Upper lobe of left lung (tissue), 6 donors: ENCODE data around the gene NACA2. TPM values are rescaled to one million over a fixed set of nuclear protein-coding genes. Genes with fewer than 3 reads are reported as not detected.

Experiments used
- ATAC-seq, 2 donors: fragments of 200-7000 bp; cut with Tn5 transposase; one replicate each; pipeline ENCODE4 v1.9.1; 2022; ENCODE audit warnings: mild to moderate bottlenecking in 2 of 2, moderate library complexity in 2 of 2; ENCODE audit not compliant: low FRiP score in 2 of 2
- DNase-seq, 2 donors: peaks; one replicate each; pipeline ENCODE4 v3.0.0-alpha.2; 2019 to 2020
- H3K27ac ChIP-seq, 4 donors: fragments of 200-600 bp; sonication (generic); one replicate each; pipeline ENCODE4 v1.5.1; 2016 to 2019
- H3K27me3 ChIP-seq, 4 donors: fragments of 200-600 bp; sonication (generic); one replicate each; pipeline ENCODE4 v1.5.1; 2017 to 2019
- H3K36me3 ChIP-seq, 4 donors: fragments of 200-600 bp; sonication (generic); one replicate each; pipeline ENCODE4 v1.5.1; 2016 to 2019
- H3K4me1 ChIP-seq, 4 donors: fragments of 200-600 bp; sonication (generic); one replicate each; pipeline ENCODE4 v1.5.1; 2018 to 2019
- H3K4me3 ChIP-seq, 4 donors: fragments of 200-600 bp; sonication (generic); one replicate each; pipeline ENCODE4 v1.5.1; 2017 to 2019; ENCODE audit warnings: mild to moderate bottlenecking in 2 of 4, moderate library complexity in 1 of 4
- H3K9me3 ChIP-seq, 4 donors: fragments of 200-600 bp; sonication (generic); one replicate each; pipeline ENCODE4 v1.5.1; 2018 to 2019
- CTCF ChIP-seq, 6 experiments: fragments of 450-650 bp in 4 of 6; fragments of 200-600 bp in 2 of 6; sonication (generic) in 2 of 6; IDR thresholded peaks; one replicate each; pipeline ENCODE4 v1.5.1; 2016 to 2019; ENCODE audit warnings: antibody characterized with exemption in 6 of 6
- EP300 ChIP-seq, 4 donors: sonication (generic); formaldehyde crosslinking; IDR thresholded peaks; one replicate each; pipeline ENCODE4 v1.5.1; 2017; ENCODE audit warnings: antibody characterized with exemption in 4 of 4, control low read depth in 2 of 4
- POLR2A ChIP-seq, 4 donors: fragments of 450-650 bp; IDR thresholded peaks; one replicate each; pipeline ENCODE4 v1.5.1; 2016 to 2017; ENCODE audit warnings: antibody characterized with exemption in 4 of 4, mild to moderate bottlenecking in 2 of 4
- POLR2AphosphoS5 ChIP-seq, 2 donors: sonication (generic); formaldehyde crosslinking; IDR thresholded peaks; one replicate each; pipeline ENCODE4 v1.5.1; 2017; ENCODE audit warnings: antibody characterized with exemption in 2 of 2
- WGBS, 2 donors: methylation state at CpG; one replicate each; pipeline ENCODE4 v1.1.5; 2017 to 2018; 5-methylcytosine and 5-hydroxymethylcytosine counted together
- total RNA-seq, 6 donors: library from RNA; depleted of rRNA in 4 of 6; stranded (reverse); fragments of >200 nt in 4 of 6; gene quantifications; one replicate each; pipeline versions ENCODE4 v1.1.0 to v1.2.1, GENCODE V29; 2016 to 2021
- donor health status: DM: no; HTN: no; CAD: no; lungs with moderate emphysema.
- donor health status: DM: no; HTN: yes; CAD: no; lungs with severe emphysema.

NACA2 gene
- not detected for total RNA-seq

DNA sequence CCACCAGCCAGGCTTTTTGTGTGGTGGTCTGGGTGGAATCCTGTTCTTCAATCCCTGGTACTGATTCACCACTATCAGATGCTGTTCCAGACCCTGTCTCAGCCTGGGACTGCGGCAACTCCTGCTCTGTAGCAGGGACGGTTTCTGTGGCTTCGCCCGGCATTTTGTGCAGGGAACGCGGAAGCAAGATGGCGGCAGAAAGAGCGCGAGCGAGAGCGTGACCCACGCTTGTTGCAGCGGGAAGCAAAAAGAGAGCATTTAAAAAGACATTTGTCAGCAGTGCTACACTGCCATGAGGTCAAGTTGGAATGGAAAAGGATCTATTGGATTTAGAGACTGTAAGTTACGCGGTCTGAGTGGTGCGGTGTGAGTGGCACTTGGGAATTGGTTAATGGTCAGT, at the start of gene NACA2:
Gene NACA2, minus strand, starts transcription at position 202 of the 400 bp plus-strand sequence. Its CDS starts 39 bp downstream, at position 163.
- Histone ChIP-seq H3K36me3 (no peaks in the 10 kb centered on the region), H3K9me3 (no peaks in the 10 kb centered on the region), H3K4me1 (no peaks in the 10 kb centered on the region), H3K27me3 (no peaks in the 10 kb centered on the region), H3K4me3 (no peak within 1 kb of the TSS), H3K27ac (no peak within 1 kb of the TSS)
- 92 to 97% methylated on average over 16 of the region's 16 CpGs for WGBS, 2 donors
- no peak for ATAC-seq
- peak in 1 of 2 donors; percentile 33 for DNase-seq
- TF ChIP-seq POLR2A (IDR thresholded peaks at IDR 0.05) (no peak), EP300 (IDR thresholded peaks at IDR 0.05) (no peak), CTCF (IDR thresholded peaks at IDR 0.05) (no peak), POLR2AphosphoS5 (IDR thresholded peaks at IDR 0.05) (no peak)

DNA sequence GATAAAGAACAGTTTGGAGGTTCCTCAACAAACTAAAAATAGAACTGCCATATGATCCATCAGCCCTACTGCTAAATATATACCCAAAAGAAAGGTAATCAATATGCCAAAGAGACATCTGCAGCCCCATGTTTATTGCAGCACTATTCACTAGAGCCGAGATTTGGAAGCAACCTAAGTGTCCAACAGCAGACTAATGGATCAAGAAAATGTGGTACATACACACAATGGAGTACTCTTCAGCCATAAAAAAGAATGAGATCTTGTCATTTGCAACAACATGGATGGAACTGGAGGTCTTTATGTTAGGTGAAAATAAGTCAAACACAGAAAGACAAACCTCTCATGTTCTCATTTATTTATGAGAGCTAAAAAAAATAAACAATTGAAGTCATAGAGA, 48.8 kb upstream of the NACA2 start:
- DNase-seq (no peak), ATAC-seq (no peak)
- Histone ChIP-seq H3K27ac (no peak overlapping the region), H3K27me3 (no peaks in the 10 kb centered on the region), H3K36me3 (no peaks in the 10 kb centered on the region), H3K4me1 (no peaks in the 10 kb centered on the region), H3K9me3 (no peaks in the 10 kb centered on the region), H3K4me3 (no peak overlapping the region)
- WGBS, 2 donors, result 90 to 95% methylated on average over 1 of the region's 1 CpG
- TF ChIP-seq CTCF (IDR thresholded peaks at IDR 0.05) (no peak), EP300 (IDR thresholded peaks at IDR 0.05) (no peak), POLR2A (IDR thresholded peaks at IDR 0.05) (no peak), POLR2AphosphoS5 (IDR thresholded peaks at IDR 0.05) (no peak)

GRCh38 chr17:61638087-61638486, 47.1 kb upstream of the NACA2 start:
- H3K27me3 ChIP-seq, result no peaks in the 10 kb centered on the region
- no peak overlapping the region for H3K27ac ChIP-seq
- no peak overlapping the region for H3K4me3 ChIP-seq
- no peak for DNase-seq
- TF ChIP-seq EP300 (IDR thresholded peaks at IDR 0.05) (no peak), CTCF (IDR thresholded peaks at IDR 0.05) (no peak), POLR2AphosphoS5 (IDR thresholded peaks at IDR 0.05) (no peak)
- no peaks in the 10 kb centered on the region for H3K9me3 ChIP-seq
- no peaks in the 10 kb centered on the region for H3K4me1 ChIP-seq
- WGBS, 2 donors, result 43 to 48% methylated on average over 1 of the region's 1 CpG
- no peak for ATAC-seq
- H3K36me3 ChIP-seq, result no peaks in the 10 kb centered on the region

DNA sequence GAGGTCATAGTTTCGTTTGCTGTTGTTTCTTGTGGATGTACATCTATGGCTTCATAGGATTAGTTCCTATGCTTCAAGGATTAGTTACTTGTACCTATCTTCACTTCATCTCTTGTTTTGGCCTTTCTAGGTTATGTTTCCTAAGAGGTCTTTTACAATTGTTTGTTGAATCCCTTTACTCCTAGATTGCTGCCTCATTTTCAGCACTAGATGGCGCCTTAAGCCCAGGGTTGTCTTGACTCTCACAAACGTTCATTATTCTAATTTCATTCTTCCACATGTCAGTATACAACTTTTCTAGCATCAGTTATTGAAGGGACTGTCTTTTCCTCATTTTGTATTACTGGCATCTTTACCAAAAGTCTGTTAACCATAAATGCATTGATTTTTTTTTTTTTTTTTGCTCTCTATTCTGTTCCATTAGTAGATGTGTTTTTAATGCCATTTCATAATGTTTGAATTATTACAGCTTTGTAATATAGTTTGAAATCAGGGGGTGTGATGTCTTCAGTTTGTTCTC, 45.0 kb upstream of the NACA2 start:
- Histone ChIP-seq H3K9me3 (no peaks in the 10 kb centered on the region), H3K27ac (no peak overlapping the region), H3K4me1 (no peaks in the 10 kb centered on the region), H3K36me3 (no peaks in the 10 kb centered on the region), H3K4me3 (no peak overlapping the region), H3K27me3 (no peaks in the 10 kb centered on the region)
- TF ChIP-seq POLR2AphosphoS5 (IDR thresholded peaks at IDR 0.05) (no peak), CTCF (IDR thresholded peaks at IDR 0.05) (peak; percentile 34 to 62 (median 46))
- peak in 1 of 2 donors; percentile 26 for DNase-seq
- ATAC-seq, result no peak
- WGBS, 2 donors, result 12 to 15% methylated on average over 3 of the region's 3 CpGs

DNA sequence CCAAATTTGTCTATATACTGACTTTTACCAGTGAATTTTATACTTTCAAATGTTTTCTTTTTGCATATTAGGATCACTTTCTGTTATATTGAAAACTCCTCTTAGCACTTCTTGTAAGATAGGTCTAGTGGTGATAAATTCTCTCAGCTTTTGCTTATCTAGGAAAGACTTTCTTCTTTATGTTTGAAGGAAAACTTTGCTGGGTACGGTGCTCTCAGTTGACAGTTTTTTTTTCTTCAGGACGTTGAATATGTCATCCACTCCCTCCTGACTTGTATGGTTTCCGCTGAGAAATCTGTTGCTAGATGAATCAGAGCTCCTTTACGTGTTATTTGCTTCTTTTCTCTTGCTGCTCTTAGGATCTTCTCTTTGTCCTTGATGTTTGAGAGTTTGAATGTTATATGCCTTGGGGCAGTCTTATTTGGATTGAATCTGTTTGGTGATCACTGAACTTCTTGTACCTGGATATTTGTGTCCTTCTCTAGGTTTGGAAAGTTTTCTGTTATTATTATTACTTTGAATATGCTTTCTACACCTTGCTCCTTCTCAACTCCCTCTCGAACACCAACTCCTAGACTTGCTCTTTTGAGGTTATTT, 44.0 kb upstream of the NACA2 start:
- no peaks in the 10 kb centered on the region for H3K36me3 ChIP-seq
- DNase-seq (no peak), ATAC-seq (no peak)
- no peak overlapping the region for H3K27ac ChIP-seq
- 75 to 81% methylated on average over 5 of the region's 5 CpGs for WGBS, 2 donors
- no peak for TF ChIP-seq POLR2AphosphoS5 (IDR thresholded peaks at IDR 0.05)
- no peak for TF ChIP-seq POLR2A (IDR thresholded peaks at IDR 0.05)
- no peak for TF ChIP-seq EP300 (IDR thresholded peaks at IDR 0.05)
- no peak for TF ChIP-seq CTCF (IDR thresholded peaks at IDR 0.05)
- no peaks in the 10 kb centered on the region for H3K4me1 ChIP-seq
- H3K9me3 ChIP-seq, result no peaks in the 10 kb centered on the region
- H3K27me3 ChIP-seq, result no peaks in the 10 kb centered on the region
- H3K4me3 ChIP-seq, result no peak overlapping the region
